ENCODE data around the gene MIOX. TPM values are rescaled to one million over a fixed set of nuclear protein-coding genes. Genes with fewer than 3 reads are reported as not detected.

MIOX gene
- total RNA-seq, 1 donor from 2014 or later = not detected

Other genes starting within 250 kb of the MIOX start
- gene TUBGCP6, start 241.8 kb upstream of the MIOX start, total RNA-seq = 48.8 and 49.6 TPM in 2 replicates
- 60.0 and 62.9 TPM in 2 replicates for gene HDAC10, start 235.6 kb upstream of the MIOX start, total RNA-seq
- gene MAPK12, start 225.2 kb upstream of the MIOX start, total RNA-seq = 16.3 and 17.6 TPM in 2 replicates
- gene MAPK11, start 216.5 kb upstream of the MIOX start, total RNA-seq = 19.0 and 20.9 TPM in 2 replicates
- gene PLXNB2, start 179.2 kb upstream of the MIOX start, total RNA-seq = 9.8 and 11.1 TPM in 2 replicates
- gene DENND6B, start 159.8 kb upstream of the MIOX start, total RNA-seq = 2.3 and 2.7 TPM in 2 replicates
- 42.9 and 45.0 TPM in 2 replicates for gene PPP6R2, start 143.5 kb upstream of the MIOX start, total RNA-seq
- gene SBF1, start 11.8 kb upstream of the MIOX start, total RNA-seq = 102 and 106 TPM in 2 replicates
- 2.2 and 2.9 TPM in 2 replicates for gene ADM2, start 5.3 kb upstream of the MIOX start, total RNA-seq
- gene LMF2, start 20.8 kb downstream of the MIOX start, total RNA-seq = 77.2 and 81.8 TPM in 2 replicates
- gene NCAPH2, start 21.4 kb downstream of the MIOX start, total RNA-seq = 112 and 115 TPM in 2 replicates
- gene SCO2, start 38.7 kb downstream of the MIOX start, total RNA-seq = 3.8 and 8.7 TPM in 2 replicates
- gene TYMP, start 43.2 kb downstream of the MIOX start, total RNA-seq = 35.9 and 36.9 TPM in 2 replicates
- 3.0 and 3.3 TPM in 2 replicates for gene KLHDC7B, start 59.0 kb downstream of the MIOX start, total RNA-seq
- gene SYCE3, start 76.1 kb downstream of the MIOX start, total RNA-seq = 0.62 TPM in 1 of 2 replicates, not detected in the other
- 68.2 and 74.3 TPM in 2 replicates for gene CPT1B, start 91.6 kb downstream of the MIOX start, total RNA-seq
- gene CHKB, start 96.0 kb downstream of the MIOX start, total RNA-seq = 86.1 and 90.9 TPM in 2 replicates
- 0.09 and 0.16 TPM in 2 replicates for gene MAPK8IP2, start 113.9 kb downstream of the MIOX start, total RNA-seq
- 25.0 TPM in 2 replicates for gene ARSA, start 141.3 kb downstream of the MIOX start, total RNA-seq
- 0.16 and 0.25 TPM in 2 replicates for gene SHANK3, start 186.0 kb downstream of the MIOX start, total RNA-seq

Measured in activated T-helper 2 cell treated with anti-CD3 and anti-CD28 coated beads, Interferon-gamma antibody, Interleukin-2, Interleukin-4, amounts not matched to agents 10 μg/mL and 5 μg/mL and 100 μg/mL, durations not matched to agents 14 hours and 24 hours and 36 hours (primary cell).